ENCODE results near the gene DOCK2. TPM values are rescaled to one million over a fixed set of nuclear protein-coding genes. Genes with fewer than 3 reads are reported as not detected.

Gene DOCK2
- polyA plus RNA-seq, 1 of the 3 experiments (the other 2 are of a cell fraction), result 3.8 TPM

DNA sequence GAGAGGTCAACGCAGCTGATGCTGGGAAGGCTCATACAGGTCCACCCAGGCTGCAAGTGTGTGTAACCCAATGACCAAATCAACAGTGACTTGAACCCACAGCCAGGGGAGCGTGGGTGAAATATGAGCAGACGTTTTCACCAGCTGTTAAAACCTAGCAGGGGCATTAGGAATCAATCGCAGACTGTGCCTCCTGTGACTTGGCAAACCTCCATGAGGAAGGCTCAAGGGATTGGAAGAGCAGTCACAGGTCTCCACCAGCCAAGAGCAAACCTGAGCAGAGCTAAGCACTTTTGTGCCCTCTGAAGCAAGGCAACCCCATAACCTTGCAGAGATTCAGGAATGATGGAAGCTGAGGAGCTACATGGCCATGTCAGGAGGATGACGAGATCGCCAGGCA, 317.7 kb downstream of the DOCK2 start:
- H3K9ac ChIP-seq, result no peak overlapping the region
- TF ChIP-seq, protein P1, sequence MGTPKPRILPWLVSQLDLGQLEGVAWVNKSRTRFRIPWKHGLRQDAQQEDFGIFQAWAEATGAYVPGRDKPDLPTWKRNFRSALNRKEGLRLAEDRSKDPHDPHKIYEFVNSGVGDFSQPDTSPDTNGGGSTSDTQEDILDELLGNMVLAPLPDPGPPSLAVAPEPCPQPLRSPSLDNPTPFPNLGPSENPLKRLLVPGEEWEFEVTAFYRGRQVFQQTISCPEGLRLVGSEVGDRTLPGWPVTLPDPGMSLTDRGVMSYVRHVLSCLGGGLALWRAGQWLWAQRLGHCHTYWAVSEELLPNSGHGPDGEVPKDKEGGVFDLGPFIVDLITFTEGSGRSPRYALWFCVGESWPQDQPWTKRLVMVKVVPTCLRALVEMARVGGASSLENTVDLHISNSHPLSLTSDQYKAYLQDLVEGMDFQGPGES (IDR thresholded peaks at IDR 0.05; ENCODE audit: low read depth, low read length), result no peak
- no peak for TF ChIP-seq GABPA (IDR thresholded peaks at IDR 0.05; ENCODE audit: low read depth)
- TF ChIP-seq FOSL2 (IDR thresholded peaks at IDR 0.05; ENCODE audit: borderline replicate concordance, low read depth), result no peak
- TF ChIP-seq ELF1 (IDR thresholded peaks at IDR 0.05), result no peak
- TF ChIP-seq, protein P2, sequence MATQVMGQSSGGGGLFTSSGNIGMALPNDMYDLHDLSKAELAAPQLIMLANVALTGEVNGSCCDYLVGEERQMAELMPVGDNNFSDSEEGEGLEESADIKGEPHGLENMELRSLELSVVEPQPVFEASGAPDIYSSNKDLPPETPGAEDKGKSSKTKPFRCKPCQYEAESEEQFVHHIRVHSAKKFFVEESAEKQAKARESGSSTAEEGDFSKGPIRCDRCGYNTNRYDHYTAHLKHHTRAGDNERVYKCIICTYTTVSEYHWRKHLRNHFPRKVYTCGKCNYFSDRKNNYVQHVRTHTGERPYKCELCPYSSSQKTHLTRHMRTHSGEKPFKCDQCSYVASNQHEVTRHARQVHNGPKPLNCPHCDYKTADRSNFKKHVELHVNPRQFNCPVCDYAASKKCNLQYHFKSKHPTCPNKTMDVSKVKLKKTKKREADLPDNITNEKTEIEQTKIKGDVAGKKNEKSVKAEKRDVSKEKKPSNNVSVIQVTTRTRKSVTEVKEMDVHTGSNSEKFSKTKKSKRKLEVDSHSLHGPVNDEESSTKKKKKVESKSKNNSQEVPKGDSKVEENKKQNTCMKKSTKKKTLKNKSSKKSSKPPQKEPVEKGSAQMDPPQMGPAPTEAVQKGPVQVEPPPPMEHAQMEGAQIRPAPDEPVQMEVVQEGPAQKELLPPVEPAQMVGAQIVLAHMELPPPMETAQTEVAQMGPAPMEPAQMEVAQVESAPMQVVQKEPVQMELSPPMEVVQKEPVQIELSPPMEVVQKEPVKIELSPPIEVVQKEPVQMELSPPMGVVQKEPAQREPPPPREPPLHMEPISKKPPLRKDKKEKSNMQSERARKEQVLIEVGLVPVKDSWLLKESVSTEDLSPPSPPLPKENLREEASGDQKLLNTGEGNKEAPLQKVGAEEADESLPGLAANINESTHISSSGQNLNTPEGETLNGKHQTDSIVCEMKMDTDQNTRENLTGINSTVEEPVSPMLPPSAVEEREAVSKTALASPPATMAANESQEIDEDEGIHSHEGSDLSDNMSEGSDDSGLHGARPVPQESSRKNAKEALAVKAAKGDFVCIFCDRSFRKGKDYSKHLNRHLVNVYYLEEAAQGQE (IDR thresholded peaks at IDR 0.05; ENCODE audit: low read depth, low read length), result no peak
- TF ChIP-seq TAF1 (IDR thresholded peaks at IDR 0.05; ENCODE audit: borderline replicate concordance, low read depth, low read length), result no peak
- TF ChIP-seq, protein P3, sequence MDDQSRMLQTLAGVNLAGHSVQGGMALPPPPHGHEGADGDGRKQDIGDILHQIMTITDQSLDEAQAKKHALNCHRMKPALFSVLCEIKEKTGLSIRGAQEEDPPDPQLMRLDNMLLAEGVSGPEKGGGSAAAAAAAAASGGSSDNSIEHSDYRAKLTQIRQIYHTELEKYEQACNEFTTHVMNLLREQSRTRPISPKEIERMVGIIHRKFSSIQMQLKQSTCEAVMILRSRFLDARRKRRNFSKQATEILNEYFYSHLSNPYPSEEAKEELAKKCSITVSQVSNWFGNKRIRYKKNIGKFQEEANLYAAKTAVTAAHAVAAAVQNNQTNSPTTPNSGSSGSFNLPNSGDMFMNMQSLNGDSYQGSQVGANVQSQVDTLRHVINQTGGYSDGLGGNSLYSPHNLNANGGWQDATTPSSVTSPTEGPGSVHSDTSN (IDR thresholded peaks at IDR 0.05), result no peak
- no peak for TF ChIP-seq RFX5 (IDR thresholded peaks at IDR 0.05; ENCODE audit: low read length)
- TF ChIP-seq RXRA (IDR thresholded peaks at IDR 0.05; ENCODE audit: borderline replicate concordance, low read depth), result no peak
- no peak for TF ChIP-seq EZH2phosphoT487 (IDR thresholded peaks at IDR 0.05; ENCODE audit: borderline replicate concordance, low read depth)
- TF ChIP-seq NRF1 (IDR thresholded peaks at IDR 0.05; ENCODE audit: low read depth, low read length), result no peak
- TF ChIP-seq, protein P4, sequence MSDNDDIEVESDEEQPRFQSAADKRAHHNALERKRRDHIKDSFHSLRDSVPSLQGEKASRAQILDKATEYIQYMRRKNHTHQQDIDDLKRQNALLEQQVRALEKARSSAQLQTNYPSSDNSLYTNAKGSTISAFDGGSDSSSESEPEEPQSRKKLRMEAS (IDR thresholded peaks at IDR 0.05; ENCODE audit: low read depth), result no peak
- no peak for TF ChIP-seq CHD2 (IDR thresholded peaks at IDR 0.05; ENCODE audit: low read length, partially characterized antibody)
- no peak for TF ChIP-seq SMC3 (IDR thresholded peaks at IDR 0.05; ENCODE audit: low read depth, low read length)
- TF ChIP-seq GATA2 (CRISPR knock-in tag; IDR thresholded peaks at IDR 0.05), result no peak
- TF ChIP-seq, protein P5, sequence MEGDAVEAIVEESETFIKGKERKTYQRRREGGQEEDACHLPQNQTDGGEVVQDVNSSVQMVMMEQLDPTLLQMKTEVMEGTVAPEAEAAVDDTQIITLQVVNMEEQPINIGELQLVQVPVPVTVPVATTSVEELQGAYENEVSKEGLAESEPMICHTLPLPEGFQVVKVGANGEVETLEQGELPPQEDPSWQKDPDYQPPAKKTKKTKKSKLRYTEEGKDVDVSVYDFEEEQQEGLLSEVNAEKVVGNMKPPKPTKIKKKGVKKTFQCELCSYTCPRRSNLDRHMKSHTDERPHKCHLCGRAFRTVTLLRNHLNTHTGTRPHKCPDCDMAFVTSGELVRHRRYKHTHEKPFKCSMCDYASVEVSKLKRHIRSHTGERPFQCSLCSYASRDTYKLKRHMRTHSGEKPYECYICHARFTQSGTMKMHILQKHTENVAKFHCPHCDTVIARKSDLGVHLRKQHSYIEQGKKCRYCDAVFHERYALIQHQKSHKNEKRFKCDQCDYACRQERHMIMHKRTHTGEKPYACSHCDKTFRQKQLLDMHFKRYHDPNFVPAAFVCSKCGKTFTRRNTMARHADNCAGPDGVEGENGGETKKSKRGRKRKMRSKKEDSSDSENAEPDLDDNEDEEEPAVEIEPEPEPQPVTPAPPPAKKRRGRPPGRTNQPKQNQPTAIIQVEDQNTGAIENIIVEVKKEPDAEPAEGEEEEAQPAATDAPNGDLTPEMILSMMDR (IDR thresholded peaks at IDR 0.05), result no peak
- TF ChIP-seq EP300 (IDR thresholded peaks at IDR 0.05; ENCODE audit: borderline replicate concordance in 1 of 2, low read depth in 1 of 2, low read length in 1 of 2), result no peak
- no peak for TF ChIP-seq NFIC (IDR thresholded peaks at IDR 0.05; ENCODE audit: borderline replicate concordance)
- no peak for TF ChIP-seq FOXM1 (IDR thresholded peaks at IDR 0.05; ENCODE audit: low read depth)
- no peaks in the 10 kb centered on the region for H4K20me1 ChIP-seq (ENCODE audit: insufficient read depth)
- WGBS (ENCODE audit: low lambda C conversion rate), result 83% methylated on average over 6 of the region's 6 CpGs
- H3K9me2 ChIP-seq, result no peaks in the 10 kb centered on the region
- H3F3A ChIP-seq (replicated peaks; ENCODE audit: insufficient read depth), result no peaks in the 10 kb centered on the region
- ChIA-PET POLR2A (no interaction called here), CTCF (interaction anchor here (1.8 to 3.8 kb wide), 2 partner anchors 11 to 26 kb away, joined by 5 to 20 read pairs; partner anchors contain the start of gene INSYN2B)
- no peaks in the 10 kb centered on the region for H3K4me1 ChIP-seq (ENCODE audit: control insufficient read depth in 1 of 2, insufficient read depth in 2 of 2, low read depth in 1 of 2, low read length in 1 of 2)
- H3K27me3 ChIP-seq (ENCODE audit: insufficient read depth), result no peaks in the 10 kb centered on the region
- peaks cover 0 to 21% of the 10 kb centered on the region in 2 experiments for H3K36me3 ChIP-seq (replicated peaks in 1 of 2; ENCODE audit: control insufficient read depth in 1 of 2, insufficient read depth in 2 of 2, low read length in 1 of 2)
- no peak overlapping the region for H3K4me3 ChIP-seq (ENCODE audit: low read depth in 2 of 2, low read length in 1 of 2)
- DNase-seq, result no peak
- H3K4me2 ChIP-seq, result no peak overlapping the region
- H3K27ac ChIP-seq (ENCODE audit: low read depth in 2 of 2, low read length in 1 of 2), result no peak overlapping the region
- peaks cover 76% of the 10 kb centered on the region for H3K79me2 ChIP-seq (ENCODE audit: insufficient read depth)
- no peak overlapping the region for H2AFZ ChIP-seq (ENCODE audit: low read depth)
- no peaks in the 10 kb centered on the region for H3K9me3 ChIP-seq

Measured in SK-N-SH (cell line).